ENCODE results near the gene P3H2. TPM values are rescaled to one million over a fixed set of nuclear protein-coding genes. Genes with fewer than 3 reads are reported as not detected.
"Not testable (repeated sequence)": the region's sequence is repeated elsewhere in the genome, so short reads cannot be mapped to it uniquely, and the experiment has no call there.

Gene P3H2
- total RNA-seq, 1 experiment from 2014 or later: 20.9 TPM

DNA sequence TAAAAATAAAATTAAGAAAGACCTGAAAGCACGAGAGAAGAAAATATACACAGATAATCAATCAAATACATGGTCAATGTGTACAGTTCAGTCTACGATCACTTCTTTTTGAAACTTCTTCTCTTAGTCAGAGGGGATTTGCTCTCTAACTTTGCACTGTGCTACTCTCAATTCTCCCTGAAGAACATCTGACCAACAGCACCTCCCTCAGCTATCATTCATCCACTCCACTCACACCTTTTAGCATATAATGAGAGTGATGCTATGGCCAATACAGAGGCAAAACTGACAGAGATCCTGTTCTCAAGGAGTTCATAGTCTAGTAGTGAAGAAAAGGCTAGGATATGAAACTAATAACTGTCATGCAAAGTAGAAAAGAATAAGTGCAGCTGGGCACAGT, 45.9 kb downstream of the P3H2 start:
- no peaks in the 10 kb centered on the region for H3K9me3 ChIP-seq (ENCODE audit: insufficient read depth, low read depth)
- CTCF ChIA-PET: no interaction called here
- H3K27me3 ChIP-seq (ENCODE audit: insufficient read depth, low read depth): no peaks in the 10 kb centered on the region
- H3K4me1 ChIP-seq (replicated peaks; ENCODE audit: insufficient read depth): peaks cover 27% of the 10 kb centered on the region
- no peaks in the 10 kb centered on the region for H3K36me3 ChIP-seq (ENCODE audit: low read depth)
- H2AFZ ChIP-seq: no peak overlapping the region
- DNase-seq: no peak
- no peak for TF ChIP-seq CTCF (conservative IDR thresholded peaks at IDR 0.05)
- TF ChIP-seq EZH2 (IDR thresholded peaks at IDR 0.05; ENCODE audit: low read depth): no peak
- H3K4me2 ChIP-seq: no peak overlapping the region
- intact Hi-C loops (cut with micrococcal nuclease; ENCODE audit: unreplicated experiment): loop anchor here (5.0 kb wide), 1 partner anchor 38 kb away; no protein-coding TSS in a partner anchor
- H3F3A ChIP-seq (ENCODE audit: insufficient read depth, low read depth): peaks cover 19% of the 10 kb centered on the region
- no peaks in the 10 kb centered on the region for H3K79me2 ChIP-seq (ENCODE audit: low read depth)
- H4K20me1 ChIP-seq (ENCODE audit: insufficient read depth): no peaks in the 10 kb centered on the region
- H3K27ac ChIP-seq: no peak overlapping the region
- no peaks in the 10 kb centered on the region for H3K9me2 ChIP-seq (ENCODE audit: insufficient read depth)
- H3K4me3 ChIP-seq: no peak overlapping the region
- no TSS peak for BruUV-seq (replicated peaks)
- POLR2A ChIA-PET (ENCODE audit: unreplicated experiment): no interaction called here

- H3K9me2 ChIP-seq (ENCODE audit: insufficient read depth): no peaks in the 10 kb centered on the region
- no peak overlapping the region for H2AFZ ChIP-seq
- no peak overlapping the region for H3K27ac ChIP-seq
- ChIA-PET POLR2A (ENCODE audit: unreplicated experiment) (no interaction called here), CTCF (no interaction called here)
- H3K4me1 ChIP-seq (replicated peaks; ENCODE audit: insufficient read depth): peaks cover 27% of the 10 kb centered on the region
- TF ChIP-seq EZH2 (IDR thresholded peaks at IDR 0.05; ENCODE audit: low read depth) (no peak), CTCF (conservative IDR thresholded peaks at IDR 0.05) (no peak)
- no peaks in the 10 kb centered on the region for H3K27me3 ChIP-seq (ENCODE audit: insufficient read depth, low read depth)
- H4K20me1 ChIP-seq (ENCODE audit: insufficient read depth): no peaks in the 10 kb centered on the region
- no peaks in the 10 kb centered on the region for H3K36me3 ChIP-seq (ENCODE audit: low read depth)
- H3K79me2 ChIP-seq (ENCODE audit: low read depth): no peaks in the 10 kb centered on the region
- peaks cover 19% of the 10 kb centered on the region for H3F3A ChIP-seq (ENCODE audit: insufficient read depth, low read depth)
- no TSS peak for BruUV-seq (replicated peaks)
- H3K4me3 ChIP-seq: no peak overlapping the region
- peak in 1 of 2 experiments; percentile 17 for DNase-seq
- H3K4me2 ChIP-seq: no peak overlapping the region
- intact Hi-C loops (cut with micrococcal nuclease; ENCODE audit: unreplicated experiment): no loop called here
- 0 out of 2 replicates have a peak, but pooled peaks cover under 1% of the 10 kb centered on the region for H3K9me3 ChIP-seq (ENCODE audit: insufficient read depth, low read depth)
Observed at GRCh38 chr3:190073264-190074008, 47.3 kb downstream of the P3H2 start.

DNA sequence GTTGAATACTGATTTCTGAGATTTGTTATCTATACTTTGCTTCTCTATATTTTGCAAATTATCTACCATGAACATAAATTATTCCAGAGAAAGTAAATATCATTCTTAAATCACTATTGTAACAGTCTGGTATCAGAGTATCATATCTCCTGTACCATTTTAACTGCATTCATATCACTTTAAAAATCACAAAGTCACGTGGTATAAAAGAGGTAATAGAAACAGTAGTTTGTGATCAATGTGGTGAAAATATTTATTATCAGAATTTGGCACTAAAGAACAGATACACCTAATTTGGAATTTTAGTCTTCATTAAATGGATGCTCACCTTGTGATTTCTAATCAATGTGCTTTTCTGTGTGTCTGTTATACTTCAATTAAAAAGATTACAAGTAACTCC, 47.8 kb downstream of the P3H2 start:
- Histone ChIP-seq H3K79me2 (ENCODE audit: low read depth) (no peaks in the 10 kb centered on the region), H3K4me3 (no peak overlapping the region), H4K20me1 (ENCODE audit: insufficient read depth) (no peaks in the 10 kb centered on the region), H3K36me3 (ENCODE audit: low read depth) (no peaks in the 10 kb centered on the region), H3K4me2 (no peak overlapping the region), H3K9me3 (ENCODE audit: insufficient read depth, low read depth) (0 out of 2 replicates have a peak, but pooled peaks cover 3% of the 10 kb centered on the region), H2AFZ (no peak overlapping the region), H3K9me2 (ENCODE audit: insufficient read depth) (no peaks in the 10 kb centered on the region), H3F3A (ENCODE audit: insufficient read depth, low read depth) (peaks cover 19% of the 10 kb centered on the region), H3K27me3 (ENCODE audit: insufficient read depth, low read depth) (no peaks in the 10 kb centered on the region), H3K4me1 (replicated peaks; ENCODE audit: insufficient read depth) (peaks cover 25% of the 10 kb centered on the region), H3K27ac (no peak overlapping the region)
- no peak for TF ChIP-seq EZH2 (IDR thresholded peaks at IDR 0.05; ENCODE audit: low read depth)
- TF ChIP-seq CTCF (conservative IDR thresholded peaks at IDR 0.05): no peak
- BruUV-seq (replicated peaks): no TSS peak
- intact Hi-C loops (cut with micrococcal nuclease; ENCODE audit: unreplicated experiment): no loop called here
- ChIA-PET CTCF (no interaction called here), POLR2A (ENCODE audit: unreplicated experiment) (no interaction called here)
- DNase-seq: no peak

GRCh38 chr3:190071921-190072320, 48.8 kb downstream of the P3H2 start:
- POLR2A ChIA-PET (ENCODE audit: unreplicated experiment); H3K27ac ChIP-seq; H3K9me3 ChIP-seq (ENCODE audit: insufficient read depth, low read depth); H3K79me2 ChIP-seq (ENCODE audit: low read depth); H2AFZ ChIP-seq; H3K36me3 ChIP-seq (ENCODE audit: low read depth); H3K4me2 ChIP-seq; H3K27me3 ChIP-seq (ENCODE audit: insufficient read depth, low read depth); H4K20me1 ChIP-seq (ENCODE audit: insufficient read depth); H3K4me3 ChIP-seq; intact Hi-C loops (cut with micrococcal nuclease; ENCODE audit: unreplicated experiment); DNase-seq; BruUV-seq (replicated peaks); CTCF ChIA-PET; H3K9me2 ChIP-seq (ENCODE audit: insufficient read depth): not testable (repeated sequence)
- Histone ChIP-seq H3K4me1 (replicated peaks; ENCODE audit: insufficient read depth) (peaks cover 15% of the 10 kb centered on the region), H3F3A (ENCODE audit: insufficient read depth, low read depth) (peaks cover 15% of the 10 kb centered on the region)
